Suprapubic skin (tissue), 4 donors: ENCODE results near the gene FOSL1. TPM values are rescaled to one million over a fixed set of nuclear protein-coding genes. Genes with fewer than 3 reads are reported as not detected.

Experiments used
- DNase-seq, 2 donors: peaks; one replicate each; pipeline ENCODE4 v3.0.0-alpha.2; 2019; ENCODE audit warnings: low spot score in 2 of 2
- H3K27ac ChIP-seq: fragments of 200-600 bp; sonication (generic); one replicate; pipeline ENCODE4 v1.5.1; 2019
- H3K27me3 ChIP-seq: fragments of 200-600 bp; sonication (generic); one replicate; pipeline ENCODE4 v1.5.1; 2019
- H3K36me3 ChIP-seq: fragments of 200-600 bp; sonication (generic); one replicate; pipeline ENCODE4 v1.5.1; 2019
- H3K4me1 ChIP-seq: fragments of 200-600 bp; sonication (generic); one replicate; pipeline ENCODE4 v1.5.1; 2019
- H3K4me3 ChIP-seq: fragments of 200-600 bp; sonication (generic); one replicate; pipeline ENCODE4 v1.5.1; 2019; ENCODE audit warnings: mild to moderate bottlenecking
- H3K9me3 ChIP-seq: fragments of 200-600 bp; sonication (generic); one replicate; pipeline ENCODE4 v1.5.1; 2019
- CTCF ChIP-seq, 2 donors: fragments of 200-600 bp in 1 of 2; fragments of 450-650 bp in 1 of 2; sonication (generic) in 1 of 2; IDR thresholded peaks; one replicate each; pipeline ENCODE4 v1.5.1; 2016 to 2019; ENCODE audit warnings: antibody characterized with exemption in 2 of 2, mild to moderate bottlenecking in 1 of 2, moderate library complexity in 1 of 2
- EP300 ChIP-seq: sonication (generic); formaldehyde crosslinking; IDR thresholded peaks from one replicate; pipeline ENCODE4 v1.6.1; 2017; ENCODE audit warnings: antibody characterized with exemption
- POLR2A ChIP-seq, 2 donors: fragments of 450-650 bp; IDR thresholded peaks; one replicate each; pipeline ENCODE4 v1.6.1; 2017; ENCODE audit warnings: antibody characterized with exemption in 2 of 2, mild to moderate bottlenecking in 2 of 2, moderate library complexity in 2 of 2
- POLR2AphosphoS5 ChIP-seq, 3 donors: sonication (generic); formaldehyde crosslinking; IDR thresholded peaks; one replicate each; pipeline ENCODE4 v1.6.1; 2017; ENCODE audit warnings: antibody characterized with exemption in 3 of 3
- WGBS: methylation state at CpG from one replicate; pipeline ENCODE4 v1.1.5; 2018; 5-methylcytosine and 5-hydroxymethylcytosine counted together
- total RNA-seq, 4 donors: library from RNA; depleted of rRNA; stranded (reverse); fragments of >200 nt; gene quantifications; one replicate each; pipeline ENCODE4 v1.1.0, GENCODE V29; 2016

The FOSL1 gene
- total RNA-seq, 4 donors from 2014 or later: 5.0 to 118 (median 28.9) TPM

GRCh38 chr11:65885808-65886536 is 14.2 kb downstream of the FOSL1 start:
- Histone ChIP-seq H3K27me3 (no peaks in the 10 kb centered on the region), H3K4me1 (peaks cover 32% of the 10 kb centered on the region), H3K36me3 (peaks cover 33% of the 10 kb centered on the region), H3K4me3 (no peak overlapping the region), H3K27ac (no peak overlapping the region), H3K9me3 (no peaks in the 10 kb centered on the region)
- DNase-seq: no peak
- WGBS: 85% methylated on average over 12 of the region's 12 CpGs
- TF ChIP-seq CTCF (IDR thresholded peaks at IDR 0.05): no peak
- TF ChIP-seq EP300: no peak
- no peak for TF ChIP-seq POLR2A (IDR thresholded peaks at IDR 0.05)
- no peak for TF ChIP-seq POLR2AphosphoS5 (IDR thresholded peaks at IDR 0.05)

GRCh38 chr11:65885231-65885630 is 15.0 kb downstream of the FOSL1 start:
- WGBS: 81% methylated on average over 6 of the region's 7 CpGs
- Histone ChIP-seq H3K4me3 (no peak overlapping the region), H3K36me3 (peaks cover 33% of the 10 kb centered on the region)

GRCh38 chr11:65884716-65885092 is 15.5 kb downstream of the FOSL1 start:
- no peak for DNase-seq
- peaks cover 33% of the 10 kb centered on the region for H3K36me3 ChIP-seq
- WGBS: 21% methylated on average over 6 of the region's 9 CpGs
- H3K9me3 ChIP-seq: no peaks in the 10 kb centered on the region
- H3K27me3 ChIP-seq: no peaks in the 10 kb centered on the region
- H3K4me1 ChIP-seq: peaks cover 25% of the 10 kb centered on the region
- no peak overlapping the region for H3K27ac ChIP-seq
- H3K4me3 ChIP-seq: no peak overlapping the region
- no peak for TF ChIP-seq POLR2A (IDR thresholded peaks at IDR 0.05)
- TF ChIP-seq POLR2AphosphoS5 (IDR thresholded peaks at IDR 0.05): peak in 1 of 3 donors; percentile 76
- TF ChIP-seq EP300: no peak
- TF ChIP-seq CTCF (IDR thresholded peaks at IDR 0.05): peak; percentile 98

More at GRCh38 chr11:65885231-65885630, 15.0 kb downstream of the FOSL1 start:
- Histone ChIP-seq H3K4me1 (peaks cover 30% of the 10 kb centered on the region), H3K9me3 (no peaks in the 10 kb centered on the region), H3K27ac (no peak overlapping the region), H3K27me3 (no peaks in the 10 kb centered on the region)
- TF ChIP-seq EP300: no peak
- no peak for DNase-seq

GRCh38 chr11:65883786-65884715 is 16.1 kb downstream of the FOSL1 start:
- Histone ChIP-seq H3K4me1 (peaks cover 19% of the 10 kb centered on the region), H3K27me3 (no peaks in the 10 kb centered on the region), H3K27ac (no peak overlapping the region), H3K36me3 (peaks cover 33% of the 10 kb centered on the region), H3K9me3 (no peaks in the 10 kb centered on the region), H3K4me3 (no peak overlapping the region)
- peak in 1 of 2 donors; percentile 62 for DNase-seq
- 80% methylated on average over 20 of the region's 28 CpGs for WGBS
- TF ChIP-seq POLR2A (IDR thresholded peaks at IDR 0.05) (no peak), EP300 (no peak), CTCF (IDR thresholded peaks at IDR 0.05) (no peak), POLR2AphosphoS5 (IDR thresholded peaks at IDR 0.05) (no peak)

GRCh38 chr11:65883058-65883761 is 17.0 kb downstream of the FOSL1 start:
- Histone ChIP-seq H3K27ac (no peak overlapping the region), H3K36me3 (peaks cover 33% of the 10 kb centered on the region), H3K27me3 (no peaks in the 10 kb centered on the region), H3K4me1 (peaks cover 15% of the 10 kb centered on the region), H3K9me3 (no peaks in the 10 kb centered on the region), H3K4me3 (no peak overlapping the region)
- DNase-seq: no peak
- WGBS: 98% methylated on average over 11 of the region's 13 CpGs
- TF ChIP-seq EP300 (no peak), CTCF (IDR thresholded peaks at IDR 0.05) (no peak), POLR2AphosphoS5 (IDR thresholded peaks at IDR 0.05) (no peak), POLR2A (IDR thresholded peaks at IDR 0.05) (no peak)
